K562 (cell line): ENCODE measurements around the gene WWOX. TPM values are rescaled to one million over a fixed set of nuclear protein-coding genes. Genes with fewer than 3 reads are reported as not detected.

Experiments
- ATAC-seq: fragments of 200-7000 bp; cut with Tn5 transposase; 3 replicates; pipeline ENCODE4 v1.9.1; 2020; ENCODE audit warnings: moderate library complexity
- BruUV-seq: library from RNA; stranded (reverse); fragments of 400-500 nt; replicated peaks from 2 replicates; lab custom pipeline; 2021; lab: Mats Ljungman, UMichigan
- CTCF ChIA-PET: fragments of 300-600 bp; formaldehyde crosslinking; extraction: SDS; loops from one replicate; lab custom pipeline; 2021; ENCODE audit warnings: low intra/inter-chr PET ratio; lab: Yijun Ruan, JAX
- POLR2A ChIA-PET: fragments of 300-600, 350-650 bp; sonication (Branson Sonifier 250); formaldehyde crosslinking; extraction: SDS; loops from one replicate; lab custom pipeline; 2021; ENCODE audit warnings: antibody characterized with exemption, inconsistent platforms; lab: Yijun Ruan, JAX
- DNase-seq, 4 experiments: peaks; one replicate each; pipeline versions ENCODE4 v3.0.0 to v3.0.0-alpha.2; 2011 to 2018; ENCODE audit warnings: low spot score in 3 of 4, mixed read lengths in 3 of 4; ENCODE audit errors: extremely low read depth in 1 of 4
- FAIRE-seq: peaks from 2 replicates; lab custom pipeline; 2011; peaks lifted over from hg19 to GRCh38; lab: Jason Lieb, UNC
- H2AFZ ChIP-seq: 2 replicates; pipeline ENCODE4 v1.6.0; 2011; ENCODE audit warnings: low read depth, low read length, control low read depth, inconsistent platforms
- H3K27ac ChIP-seq: fragments of 200-600 bp; 3 replicates; pipeline ENCODE4 v1.8.0; 2011; ENCODE audit warnings: low read depth, mild to moderate bottlenecking, control low read depth, inconsistent platforms, low read length, moderate library complexity, mixed read lengths; ENCODE audit errors: extremely low read depth
- H3K27me3 ChIP-seq, 2 experiments: fragments of 300-600 bp in 1 of 2; 2 replicates in 1 of 2; 3 replicates in 1 of 2; pipeline versions ENCODE4 v1.6.0 to v1.8.0; 2011; ENCODE audit warnings: inconsistent platforms in 2 of 2, low read length in 2 of 2, mild to moderate bottlenecking in 1 of 2, mixed read lengths in 1 of 2, moderate library complexity in 1 of 2; ENCODE audit not compliant: control insufficient read depth in 2 of 2, insufficient read depth in 2 of 2
- H3K36me3 ChIP-seq: fragments of 300-600 bp; 3 replicates; pipeline ENCODE4 v1.8.0; 2011; ENCODE audit warnings: mild to moderate bottlenecking, low read length, inconsistent platforms; ENCODE audit not compliant: control insufficient read depth, insufficient read depth
- H3K4me1 ChIP-seq, 2 experiments: fragments of 200-600 bp in 1 of 2; replicated peaks in 1 of 2; 2 replicates in 1 of 2; 3 replicates in 1 of 2; pipeline versions ENCODE4 v1.5.1 to v1.8.0; 2011; ENCODE audit warnings: inconsistent platforms in 2 of 2, low read length in 2 of 2, mild to moderate bottlenecking in 1 of 2, mixed read lengths in 1 of 2, moderate library complexity in 1 of 2; ENCODE audit not compliant: control insufficient read depth in 2 of 2, insufficient read depth in 2 of 2
- H3K4me2 ChIP-seq: 2 replicates; pipeline ENCODE4 v1.6.1; 2011; ENCODE audit warnings: low read length, control low read depth, inconsistent platforms, mixed read lengths; ENCODE audit not compliant: insufficient read depth
- H3K4me3 ChIP-seq: fragments of 200-600 bp; sonication (generic), shearing (Covaris generic); 2 replicates; pipeline ENCODE4 v1.5.1; 2016; ENCODE audit warnings: control low read depth, inconsistent platforms
- H3K79me2 ChIP-seq: fragments of 200-600 bp; 3 replicates; pipeline ENCODE4 v1.8.0; 2011; ENCODE audit warnings: low read length, inconsistent platforms; ENCODE audit not compliant: control insufficient read depth, insufficient read depth
- H3K9ac ChIP-seq, 2 experiments: 2 replicates each; pipeline versions ENCODE4 v1.6.0 to v1.6.1; 2011; ENCODE audit warnings: low read depth in 2 of 2, low read length in 2 of 2, control low read depth in 1 of 2, inconsistent platforms in 1 of 2, mild to moderate bottlenecking in 1 of 2, mixed read lengths in 1 of 2; ENCODE audit not compliant: insufficient read depth in 1 of 2
- H3K9me1 ChIP-seq: one replicate; pipeline ENCODE4 v1.6.0; 2011; ENCODE audit warnings: inconsistent platforms, mild to moderate bottlenecking, low read length, moderate library complexity; ENCODE audit not compliant: control insufficient read depth, insufficient read depth
- H3K9me3 ChIP-seq: replicated peaks from 2 replicates; pipeline ENCODE4 v1.5.1; 2011; ENCODE audit warnings: low read depth, low read length, inconsistent platforms; ENCODE audit not compliant: control insufficient read depth, insufficient read depth
- H4K20me1 ChIP-seq: replicated peaks from 2 replicates; pipeline ENCODE4 v1.6.1; 2011; ENCODE audit warnings: low read length, inconsistent platforms, mixed read lengths; ENCODE audit not compliant: control insufficient read depth, insufficient read depth
- ESRRB ChIP-seq: fragments of 250-450 bp; sonication (Bioruptor Pico); IDR thresholded peaks from 2 replicates; pipeline ENCODE4 v1.5.0; 2020; ENCODE audit warnings: mild to moderate bottlenecking, moderate library complexity, borderline replicate concordance
- MTF1 ChIP-seq: fragments of 250-450 bp; sonication (Bioruptor Pico); IDR thresholded peaks from 2 replicates; pipeline ENCODE4 v1.9.0; 2021; ENCODE audit warnings: moderate library complexity, mild to moderate bottlenecking, inconsistent platforms, borderline replicate concordance
- RBM17 ChIP-seq: fragments of 200-400 bp; formaldehyde crosslinking; IDR thresholded peaks from 2 replicates; pipeline ENCODE4 v1.6.1; 2017; ENCODE audit warnings: low read depth, mild to moderate bottlenecking, low read length, borderline replicate concordance
- TAF7 ChIP-seq: fragments of 450-650 bp; IDR thresholded peaks from 2 replicates; pipeline ENCODE4 v1.6.1; 2016; ENCODE audit warnings: missing genetic modification characterization, missing compliant biosample characterization
- U2AF2 ChIP-seq: fragments of 200-400 bp; formaldehyde crosslinking; optimal IDR thresholded peaks from 2 replicates; pipeline ENCODE3; 2017; ENCODE audit warnings: low read depth, mild to moderate bottlenecking, low read length
- ZNF197 ChIP-seq: fragments of 200-800 bp; sonication (Bioruptor generic); IDR thresholded peaks from 2 replicates; pipeline ENCODE4 v1.6.1; 2016; ENCODE audit warnings: low read depth, missing genetic modification characterization, missing compliant biosample characterization
- ZZZ3 ChIP-seq: fragments of 450-650 bp; IDR thresholded peaks from 2 replicates; pipeline ENCODE4 v1.6.1; 2016; ENCODE audit warnings: antibody characterized with exemption, mild to moderate bottlenecking, moderate library complexity
- WGBS: fragments of 100-300 bp; shearing (Covaris generic); methylation state at CpG from one replicate; pipeline ENCODE4 v1.1.6; 2016; ENCODE audit warnings: low coverage, mixed read lengths; ENCODE audit not compliant: insufficient coverage; ENCODE audit errors: missing lambda C conversion rate; 5-methylcytosine and 5-hydroxymethylcytosine counted together
- in situ Hi-C: fragments of 300-500 bp; cut with MboI; formaldehyde crosslinking; loops from 4 replicates; pipeline ENCODE4 v1.15.0; 2018; ENCODE audit warnings: inconsistent platforms, mixed read lengths
- intact Hi-C: fragments of 100-400 bp; cut with micrococcal nuclease; formaldehyde crosslinking; loops from 2 replicates; pipeline ENCODE4 v1.14.2; 2022
- polyA plus RNA-seq, 8 experiments: library from polyadenylated mRNA; depleted of rRNA in 4 of 8; stranded (reverse) in 5 of 8; unstranded in 3 of 8; fragments of >200 nt; fragmentation: Nextera tagmentation in 2 of 8; fragmentation: Illumina TruSeq in 1 of 8; extraction: Ambion mirVana in 2 of 8; extraction: Trizol in 1 of 8; gene quantifications; 2 replicates each; pipeline versions ENCODE4 v1.2.1 to v1.2.3, GENCODE V29; 2011 to 2014; ENCODE audit warnings: inconsistent platforms in 1 of 8, missing spikeins in 1 of 8
- total RNA-seq, 7 experiments: library from RNA; depleted of rRNA in 6 of 7; stranded (reverse); fragments of >200 nt in 6 of 7; fragmentation: Illumina TruSeq in 2 of 7; extraction: Trizol in 2 of 7; gene quantifications; 2 replicates each; pipeline versions ENCODE4 v1.2.1 to v1.2.3, GENCODE V29; 2011 to 2021; ENCODE audit warnings: low replicate concordance in 1 of 7
- TF ChIP-seq, protein P1 (sequence below): IDR thresholded peaks from 3 replicates; pipeline ENCODE4 v1.6.1; 2011; ENCODE audit warnings: borderline replicate concordance, mild to moderate bottlenecking; ENCODE audit not compliant: insufficient read length, insufficient read depth

The WWOX gene
- total and polyA plus RNA-seq, 9 of the 15 experiments (the other 6 are each of a cell fraction or from before 2014, with no cell fraction given) = 1.6 to 22.7 (median 8.1) TPM

DNA sequence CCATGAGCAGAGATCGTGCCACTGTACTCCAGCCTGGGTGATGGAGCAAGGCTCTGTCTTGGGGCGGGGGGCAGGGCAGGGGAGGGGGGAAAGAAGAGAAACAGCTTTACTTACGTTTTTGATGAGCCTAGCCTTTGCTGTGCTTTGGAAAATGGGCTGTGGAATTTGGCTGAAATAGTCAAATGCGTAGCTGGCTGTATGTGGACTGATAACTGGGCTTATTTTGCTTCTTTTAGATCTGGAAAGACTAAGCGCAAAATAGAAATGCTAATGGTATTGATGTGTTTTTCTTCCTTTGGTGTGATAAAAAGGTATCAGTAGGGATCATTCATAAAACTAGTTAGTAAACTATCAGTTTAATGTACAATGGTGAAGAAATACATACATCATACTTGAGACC lies 346.4 kb downstream of the WWOX start:
- no TSS peak for BruUV-seq
- Histone ChIP-seq H3K79me2 (no peaks in the 10 kb centered on the region), H3K27me3 (no peaks in the 10 kb centered on the region), H3K9me1 (no peaks in the 10 kb centered on the region), H4K20me1 (no peaks in the 10 kb centered on the region), H3K9me3 (no peaks in the 10 kb centered on the region), H3K36me3 (no peaks in the 10 kb centered on the region), H3K4me2 (no peak overlapping the region), H2AFZ (no peak overlapping the region), H3K4me1 (peaks cover 0 to 4% of the 10 kb centered on the region in 2 experiments; a peak in 2 of 5 replicates), H3K27ac (no peak overlapping the region), H3K4me3 (no peak overlapping the region), H3K9ac (no peak overlapping the region)
- no peak for DNase-seq
- POLR2A ChIA-PET = no interaction called here
- in situ Hi-C loops (no loop called here), intact Hi-C loops (no loop called here)
- 47% methylated on average over 3 of the region's 5 CpGs for WGBS
- CTCF ChIA-PET = no interaction called here
- TF ChIP-seq RBM17 (no peak), MTF1 (no peak), ZNF197 (CRISPR knock-in tag) (no peak), TAF7 (tag) (no peak), ESRRB (no peak), U2AF2 (no peak), ZZZ3 (no peak)
- TF ChIP-seq, protein P1, sequence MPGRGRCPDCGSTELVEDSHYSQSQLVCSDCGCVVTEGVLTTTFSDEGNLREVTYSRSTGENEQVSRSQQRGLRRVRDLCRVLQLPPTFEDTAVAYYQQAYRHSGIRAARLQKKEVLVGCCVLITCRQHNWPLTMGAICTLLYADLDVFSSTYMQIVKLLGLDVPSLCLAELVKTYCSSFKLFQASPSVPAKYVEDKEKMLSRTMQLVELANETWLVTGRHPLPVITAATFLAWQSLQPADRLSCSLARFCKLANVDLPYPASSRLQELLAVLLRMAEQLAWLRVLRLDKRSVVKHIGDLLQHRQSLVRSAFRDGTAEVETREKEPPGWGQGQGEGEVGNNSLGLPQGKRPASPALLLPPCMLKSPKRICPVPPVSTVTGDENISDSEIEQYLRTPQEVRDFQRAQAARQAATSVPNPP = no peak
- ATAC-seq = no peak
- no peak for FAIRE-seq
